ENCODE data around the gene FJX1.
"Not testable (repeated sequence)": the region's sequence is repeated elsewhere in the genome, so short reads cannot be mapped to it uniquely, and the experiment has no call there.

Gene FJX1

GRCh38 chr11:35633827-35634423, 15.7 kb downstream of the FJX1 start:
- no peak for DNase-seq (ENCODE audit: low spot score)

GRCh38 chr11:35635933-35636332, 17.7 kb downstream of the FJX1 start:
- no peak for DNase-seq (ENCODE audit: low spot score)

GRCh38 chr11:35639591-35640179, 21.4 kb downstream of the FJX1 start:
- DNase-seq (ENCODE audit: low spot score) = no peak

GRCh38 chr11:35641171-35641897, 23.1 kb downstream of the FJX1 start:
- DNase-seq (ENCODE audit: low spot score) = no peak

- no peak for DNase-seq (ENCODE audit: low spot score)
These were observed 23.7 kb downstream of the FJX1 start for GRCh38 chr11:35641964-35642363.

- DNase-seq (ENCODE audit: low spot score) = no peak
These were observed 29.3 kb downstream of the FJX1 start for GRCh38 chr11:35647421-35648093.

- DNase-seq (ENCODE audit: low spot score) = no peak
These were observed 31.7 kb downstream of the FJX1 start for GRCh38 chr11:35650006-35650405.

GRCh38 chr11:35650467-35650866, 32.2 kb downstream of the FJX1 start:
- DNase-seq (ENCODE audit: low spot score) = no peak

GRCh38 chr11:35651263-35651662, 33.0 kb downstream of the FJX1 start:
- no peak for DNase-seq (ENCODE audit: low spot score)

GRCh38 chr11:35652786-35653185, 34.5 kb downstream of the FJX1 start:
- DNase-seq (ENCODE audit: low spot score) = not testable (repeated sequence)

GRCh38 chr11:35654711-35655110, 36.5 kb downstream of the FJX1 start:
- DNase-seq (ENCODE audit: low spot score) = no peak

- no peak for DNase-seq (ENCODE audit: low spot score)
These were observed 37.0 kb downstream of the FJX1 start for GRCh38 chr11:35655254-35655653.

- no peak for DNase-seq (ENCODE audit: low spot score)
These were observed 37.6 kb downstream of the FJX1 start for GRCh38 chr11:35655856-35656255.

GRCh38 chr11:35658020-35658948, 40.0 kb downstream of the FJX1 start:
- no peak for DNase-seq (ENCODE audit: low spot score)

GRCh38 chr11:35661534-35661933, 43.3 kb downstream of the FJX1 start:
- no peak for DNase-seq (ENCODE audit: low spot score)

GRCh38 chr11:35662061-35662648, 43.9 kb downstream of the FJX1 start:
- DNase-seq (ENCODE audit: low spot score) = no peak

- peak; percentile 83 for DNase-seq (ENCODE audit: low spot score)
These were observed 44.6 kb downstream of the FJX1 start, which contains the start of gene TRIM44 for GRCh38 chr11:35662649-35663407. TSS of gene TRIM44 (plus strand) at chr11:35662775. CDS start at chr11:35663112, 337 bp downstream.

GRCh38 chr11:35663408-35663702, 45.1 kb downstream of the FJX1 start:
- no peak for DNase-seq (ENCODE audit: low spot score)

- DNase-seq (ENCODE audit: low spot score) = no peak
These were observed 46.7 kb downstream of the FJX1 start for GRCh38 chr11:35664977-35665441.

- no peak for DNase-seq (ENCODE audit: low spot score)
These were observed 49.0 kb downstream of the FJX1 start for GRCh38 chr11:35667257-35667656.

- not testable (repeated sequence) for DNase-seq (ENCODE audit: low spot score)
These were observed 50.1 kb downstream of the FJX1 start for GRCh38 chr11:35668350-35668749.

All from hepatic stellate cell (primary cell).